ENCODE data around the gene NBAS.

Gene NBAS

GRCh38 chr2:15126373-15126772 lies 434.8 kb downstream of the NBAS start:
- Histone ChIP-seq H3K4me2 (ENCODE audit: low read length, poor library complexity, severe bottlenecking) (no peak overlapping the region), H3K14ac (ENCODE audit: low read length in 2 of 2) (no peak overlapping the region), H3K4ac (ENCODE audit: low read depth in 1 of 2, low read length in 2 of 2) (no peak overlapping the region), H3K79me1 (replicated peaks; ENCODE audit: low read length, poor library complexity, severe bottlenecking) (no peaks in the 10 kb centered on the region), H3K9ac (ENCODE audit: low read length) (no peak overlapping the region), H3K4me3 (ENCODE audit: insufficient read depth in 1 of 2, low read depth in 1 of 2, low read length in 2 of 2) (no peak overlapping the region), H3K27me3 (ENCODE audit: control insufficient read depth in 1 of 2, insufficient read depth in 1 of 2, low read length in 2 of 2) (no peaks in the 10 kb centered on the region), H4K91ac (ENCODE audit: low read length) (no peak overlapping the region), H3K4me1 (ENCODE audit: control insufficient read depth, insufficient read depth, low read depth, low read length) (no peaks in the 10 kb centered on the region), H2BK12ac (ENCODE audit: low read length in 2 of 2) (no peak overlapping the region), H2AFZ (ENCODE audit: low read depth, low read length) (no peak overlapping the region), H3K36me3 (ENCODE audit: control insufficient read depth in 1 of 2, insufficient read depth in 2 of 2, low read depth in 1 of 2, low read length in 2 of 2) (no peaks in the 10 kb centered on the region), H2BK15ac (ENCODE audit: low read depth, poor library complexity, severe bottlenecking) (no peak overlapping the region), H2AK5ac (ENCODE audit: low read length, severe bottlenecking) (no peak overlapping the region), H4K8ac (ENCODE audit: low read length) (no peak overlapping the region), H3K23ac (ENCODE audit: low read length in 2 of 2) (no peak overlapping the region), H3K18ac (ENCODE audit: low read depth in 1 of 2, low read length in 2 of 2) (no peak overlapping the region), H3K9me3 (ENCODE audit: control insufficient read depth, low read length) (no peaks in the 10 kb centered on the region), H3K27ac (ENCODE audit: low read length, poor library complexity, severe bottlenecking) (no peak overlapping the region), H2BK5ac (ENCODE audit: low read depth, low read length, poor library complexity, severe bottlenecking) (no peak overlapping the region), H2BK120ac (ENCODE audit: low read depth, low read length) (no peak overlapping the region)
- no peak for DNase-seq
- whole genome bisulfite sequencing, result 100% methylated on average over 1 of the region's 1 CpG

GRCh38 chr2:15122915-15123314 lies 438.2 kb downstream of the NBAS start:
- no peak overlapping the region for H4K8ac ChIP-seq (ENCODE audit: low read length)
- H3K27ac ChIP-seq (ENCODE audit: low read length, poor library complexity, severe bottlenecking), result no peak overlapping the region
- H3K23ac ChIP-seq (ENCODE audit: low read length in 2 of 2), result no peak overlapping the region
- H3K4me2 ChIP-seq (ENCODE audit: low read length, poor library complexity, severe bottlenecking), result no peak overlapping the region
- no peak overlapping the region for H3K4me3 ChIP-seq (ENCODE audit: insufficient read depth in 1 of 2, low read depth in 1 of 2, low read length in 2 of 2)
- H2BK120ac ChIP-seq (ENCODE audit: low read depth, low read length), result no peak overlapping the region
- H3K9me3 ChIP-seq (ENCODE audit: control insufficient read depth, low read length), result no peaks in the 10 kb centered on the region
- no peak overlapping the region for H4K91ac ChIP-seq (ENCODE audit: low read length)
- peak; percentile 4 for DNase-seq
- no peak overlapping the region for H2BK15ac ChIP-seq (ENCODE audit: low read depth, poor library complexity, severe bottlenecking)
- H3K18ac ChIP-seq (ENCODE audit: low read depth in 1 of 2, low read length in 2 of 2), result no peak overlapping the region
- no peak overlapping the region for H2BK5ac ChIP-seq (ENCODE audit: low read depth, low read length, poor library complexity, severe bottlenecking)
- H3K14ac ChIP-seq (ENCODE audit: low read length in 2 of 2), result no peak overlapping the region
- H2AK5ac ChIP-seq (ENCODE audit: low read length, severe bottlenecking), result no peak overlapping the region
- no peak overlapping the region for H3K9ac ChIP-seq (ENCODE audit: low read length)
- H3K4me1 ChIP-seq (ENCODE audit: control insufficient read depth, insufficient read depth, low read depth, low read length), result no peaks in the 10 kb centered on the region
- no peak overlapping the region for H2BK12ac ChIP-seq (ENCODE audit: low read length in 2 of 2)
- H3K4ac ChIP-seq (ENCODE audit: low read depth in 1 of 2, low read length in 2 of 2), result no peak overlapping the region
- H3K36me3 ChIP-seq (ENCODE audit: control insufficient read depth in 1 of 2, insufficient read depth in 2 of 2, low read depth in 1 of 2, low read length in 2 of 2), result no peaks in the 10 kb centered on the region
- WGBS, result 29% methylated on average over 2 of the region's 2 CpGs
- H3K79me1 ChIP-seq (replicated peaks; ENCODE audit: low read length, poor library complexity, severe bottlenecking), result no peaks in the 10 kb centered on the region
- no peaks in the 10 kb centered on the region for H3K27me3 ChIP-seq (ENCODE audit: control insufficient read depth in 1 of 2, insufficient read depth in 1 of 2, low read length in 2 of 2)
- no peak overlapping the region for H2AFZ ChIP-seq (ENCODE audit: low read depth, low read length)

- Histone ChIP-seq H3K27ac (ENCODE audit: low read length, poor library complexity, severe bottlenecking) (no peak overlapping the region), H3K4ac (ENCODE audit: low read depth in 1 of 2, low read length in 2 of 2) (no peak overlapping the region), H3K18ac (ENCODE audit: low read depth in 1 of 2, low read length in 2 of 2) (no peak overlapping the region), H3K14ac (ENCODE audit: low read length in 2 of 2) (no peak overlapping the region), H3K4me3 (ENCODE audit: insufficient read depth in 1 of 2, low read depth in 1 of 2, low read length in 2 of 2) (no peak overlapping the region), H4K8ac (ENCODE audit: low read length) (no peak overlapping the region), H3K9me3 (ENCODE audit: control insufficient read depth, low read length) (no peaks in the 10 kb centered on the region), H2BK5ac (ENCODE audit: low read depth, low read length, poor library complexity, severe bottlenecking) (no peak overlapping the region), H3K4me1 (ENCODE audit: control insufficient read depth, insufficient read depth, low read depth, low read length) (no peaks in the 10 kb centered on the region), H2BK120ac (ENCODE audit: low read depth, low read length) (no peak overlapping the region), H3K27me3 (ENCODE audit: control insufficient read depth in 1 of 2, insufficient read depth in 1 of 2, low read length in 2 of 2) (no peaks in the 10 kb centered on the region), H3K4me2 (ENCODE audit: low read length, poor library complexity, severe bottlenecking) (no peak overlapping the region), H3K23ac (ENCODE audit: low read length in 2 of 2) (no peak overlapping the region), H2AFZ (ENCODE audit: low read depth, low read length) (no peak overlapping the region), H3K9ac (ENCODE audit: low read length) (no peak overlapping the region), H3K36me3 (ENCODE audit: control insufficient read depth in 1 of 2, insufficient read depth in 2 of 2, low read depth in 1 of 2, low read length in 2 of 2) (no peaks in the 10 kb centered on the region), H3K79me1 (replicated peaks; ENCODE audit: low read length, poor library complexity, severe bottlenecking) (no peaks in the 10 kb centered on the region), H2AK5ac (ENCODE audit: low read length, severe bottlenecking) (no peak overlapping the region), H4K91ac (ENCODE audit: low read length) (no peak overlapping the region), H2BK15ac (ENCODE audit: low read depth, poor library complexity, severe bottlenecking) (no peak overlapping the region), H2BK12ac (ENCODE audit: low read length in 2 of 2) (no peak overlapping the region)
- 79% methylated on average over 6 of the region's 6 CpGs for WGBS
- no peak for DNase-seq
Observed at GRCh38 chr2:15120631-15121030, 440.5 kb downstream of the NBAS start.

- Histone ChIP-seq H3K4me1 (ENCODE audit: control insufficient read depth, insufficient read depth, low read depth, low read length) (no peaks in the 10 kb centered on the region), H3K4me2 (ENCODE audit: low read length, poor library complexity, severe bottlenecking) (no peak overlapping the region), H2BK15ac (ENCODE audit: low read depth, poor library complexity, severe bottlenecking) (no peak overlapping the region), H2AFZ (ENCODE audit: low read depth, low read length) (no peak overlapping the region), H3K27ac (ENCODE audit: low read length, poor library complexity, severe bottlenecking) (no peak overlapping the region), H4K8ac (ENCODE audit: low read length) (no peak overlapping the region), H4K91ac (ENCODE audit: low read length) (no peak overlapping the region), H3K4me3 (ENCODE audit: insufficient read depth in 1 of 2, low read depth in 1 of 2, low read length in 2 of 2) (no peak overlapping the region), H3K23ac (ENCODE audit: low read length in 2 of 2) (no peak overlapping the region), H2BK5ac (ENCODE audit: low read depth, low read length, poor library complexity, severe bottlenecking) (no peak overlapping the region), H3K79me1 (replicated peaks; ENCODE audit: low read length, poor library complexity, severe bottlenecking) (no peaks in the 10 kb centered on the region), H3K36me3 (ENCODE audit: control insufficient read depth in 1 of 2, insufficient read depth in 2 of 2, low read depth in 1 of 2, low read length in 2 of 2) (no peaks in the 10 kb centered on the region), H2BK12ac (ENCODE audit: low read length in 2 of 2) (no peak overlapping the region), H3K27me3 (ENCODE audit: control insufficient read depth in 1 of 2, insufficient read depth in 1 of 2, low read length in 2 of 2) (no peaks in the 10 kb centered on the region), H3K14ac (ENCODE audit: low read length in 2 of 2) (no peak overlapping the region), H3K9me3 (ENCODE audit: control insufficient read depth, low read length) (peaks cover 4% of the 10 kb centered on the region), H3K18ac (ENCODE audit: low read depth in 1 of 2, low read length in 2 of 2) (no peak overlapping the region), H2BK120ac (ENCODE audit: low read depth, low read length) (no peak overlapping the region), H3K4ac (ENCODE audit: low read depth in 1 of 2, low read length in 2 of 2) (no peak overlapping the region), H3K9ac (ENCODE audit: low read length) (no peak overlapping the region), H2AK5ac (ENCODE audit: low read length, severe bottlenecking) (no peak overlapping the region)
- 80% methylated on average over 4 of the region's 4 CpGs for WGBS
- DNase-seq, result no peak
Observed at GRCh38 chr2:15119722-15120175, 441.4 kb downstream of the NBAS start.
